ELR (cell line): Measurements from ENCODE around the gene PPT1.

Source experiments
- DNase-seq: peaks from one replicate; pipeline ENCODE4 v3.0.0-alpha.2; 2015; ENCODE audit warnings: low read depth

PPT1 gene

DNA sequence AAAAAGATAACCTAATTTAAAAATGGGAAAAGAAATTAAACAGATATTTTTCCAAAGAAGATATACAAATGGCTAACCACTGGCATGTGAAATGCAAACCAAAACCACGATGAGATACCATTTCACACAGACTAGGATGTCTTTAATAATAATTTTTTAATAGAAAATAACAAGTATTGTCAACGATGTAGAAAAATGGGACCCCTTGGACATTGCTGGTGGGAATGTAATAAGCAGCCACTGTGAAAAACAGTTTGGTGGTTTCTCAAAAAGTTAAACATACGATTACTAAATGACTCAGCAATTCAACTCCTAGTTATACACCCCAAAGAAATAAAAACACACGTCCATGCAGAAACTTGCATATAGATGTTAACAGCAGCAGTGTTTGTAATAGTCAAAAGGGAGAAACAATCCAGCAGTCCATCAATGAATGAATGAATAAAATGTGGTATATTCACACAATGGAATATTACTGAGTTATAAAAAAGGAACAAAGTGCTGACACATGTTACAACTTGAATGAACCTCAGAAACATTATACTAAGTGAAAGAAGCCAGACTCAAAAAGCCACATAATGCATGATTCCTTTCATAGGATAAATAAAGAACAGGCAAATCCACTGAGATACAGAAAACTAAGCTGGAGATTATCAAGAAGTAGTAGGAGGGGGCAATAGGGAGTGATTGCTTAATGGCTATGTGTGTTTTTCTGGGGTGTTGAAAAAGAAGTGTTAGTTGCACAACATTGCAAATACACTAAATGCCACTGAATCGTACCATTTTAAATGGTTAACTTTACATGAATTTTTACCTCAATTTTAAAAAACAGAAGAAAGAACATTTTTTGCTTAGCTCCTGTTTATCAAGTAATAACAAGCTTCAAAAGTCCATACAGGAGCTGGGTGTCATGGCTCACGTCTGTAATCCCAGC is 4.1 kb downstream of the PPT1 start:
- no peak for DNase-seq

DNA sequence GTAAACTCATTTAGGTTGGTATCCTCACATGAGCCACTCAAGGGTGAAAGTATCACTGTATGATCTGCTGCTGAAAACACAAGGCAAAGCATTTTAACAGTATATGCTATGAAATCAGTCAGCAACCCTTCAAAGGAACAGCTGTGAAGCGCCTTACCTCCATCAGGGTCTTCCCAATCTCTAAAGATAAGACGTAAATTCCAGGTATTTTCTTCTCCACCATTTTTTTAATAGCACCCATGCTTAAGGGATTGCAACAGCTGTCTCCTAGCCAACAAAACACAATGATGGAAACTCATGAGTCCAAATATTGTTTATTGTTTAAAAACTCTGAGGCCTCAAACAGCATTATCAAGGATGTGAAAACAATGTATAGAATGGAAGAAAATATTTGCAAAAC is 4.8 kb downstream of the PPT1 start:
- no peak for DNase-seq

DNA sequence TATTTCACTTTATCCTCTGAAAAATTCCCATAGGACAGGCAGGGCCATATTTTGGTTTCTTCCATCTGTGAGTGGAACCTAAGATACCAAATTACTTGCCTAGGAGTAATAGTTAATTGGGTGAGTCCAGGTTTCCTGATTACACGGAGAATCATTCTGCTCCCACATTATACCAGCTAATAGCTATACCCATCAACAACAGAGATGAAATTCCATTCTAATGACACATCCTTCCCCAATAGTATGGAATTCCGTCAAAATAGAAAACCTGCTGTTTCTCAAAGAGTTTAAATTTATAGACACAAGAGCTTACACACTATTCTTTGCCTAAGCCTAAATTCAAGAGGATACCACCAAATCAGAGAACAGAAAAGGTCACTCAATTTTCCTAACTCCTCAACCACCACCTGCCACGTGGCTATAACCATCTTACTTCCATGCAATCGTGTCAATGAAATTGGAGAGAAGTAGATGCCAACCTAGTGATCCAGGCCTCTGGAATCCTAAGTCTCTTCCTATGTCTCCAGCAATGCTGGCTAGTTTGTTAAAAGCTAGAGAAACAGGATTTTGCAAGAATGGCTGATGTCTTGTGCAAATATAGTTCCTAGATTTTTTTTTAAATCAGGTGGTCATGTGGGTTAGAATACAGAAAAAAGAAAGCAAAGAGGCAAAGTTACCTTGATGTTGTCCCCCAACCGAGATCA is 6.2 kb downstream of the PPT1 start:
- DNase-seq = peak; percentile 50

DNA sequence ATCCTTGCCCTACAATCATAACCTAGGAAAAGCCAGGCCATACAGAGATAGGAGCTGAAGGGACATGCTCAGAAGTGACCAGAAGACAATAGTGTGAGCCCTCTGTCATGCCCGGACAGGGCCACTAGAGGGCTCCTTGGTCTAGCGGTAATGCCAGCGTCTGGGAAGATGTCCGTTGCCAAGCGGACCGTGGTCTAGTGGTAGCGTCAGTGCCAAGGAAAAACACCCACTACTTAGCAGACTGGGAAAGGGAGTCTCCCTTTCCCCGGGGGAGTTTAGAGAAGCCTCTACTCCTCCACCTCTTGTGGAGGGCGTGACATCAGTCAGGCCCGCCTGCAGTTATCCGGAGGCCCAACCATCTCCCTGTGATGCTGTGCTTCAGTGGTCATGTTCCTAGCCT is 12.3 kb downstream of the PPT1 start:
- peak; percentile 71 for DNase-seq

DNA sequence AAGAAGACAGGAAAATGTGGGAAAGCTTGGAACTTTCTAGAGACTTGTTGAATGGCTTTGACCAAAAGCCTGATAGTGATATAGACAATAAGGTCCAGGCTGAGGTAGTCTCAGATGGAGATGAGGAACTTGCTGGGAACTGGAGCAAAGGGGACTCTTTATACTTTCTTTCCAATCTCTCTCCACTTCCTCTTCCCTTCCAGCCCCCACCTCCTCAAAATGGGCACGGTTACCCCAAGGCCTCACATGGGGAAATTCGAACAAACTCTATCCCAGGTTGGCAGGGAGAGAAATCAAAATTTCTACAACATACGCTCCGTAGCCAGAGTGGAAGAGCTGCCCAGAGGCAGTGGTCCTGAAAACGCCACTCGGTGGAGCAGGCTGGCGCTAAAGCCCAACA is 15.2 kb downstream of the PPT1 start:
- no peak for DNase-seq

DNA sequence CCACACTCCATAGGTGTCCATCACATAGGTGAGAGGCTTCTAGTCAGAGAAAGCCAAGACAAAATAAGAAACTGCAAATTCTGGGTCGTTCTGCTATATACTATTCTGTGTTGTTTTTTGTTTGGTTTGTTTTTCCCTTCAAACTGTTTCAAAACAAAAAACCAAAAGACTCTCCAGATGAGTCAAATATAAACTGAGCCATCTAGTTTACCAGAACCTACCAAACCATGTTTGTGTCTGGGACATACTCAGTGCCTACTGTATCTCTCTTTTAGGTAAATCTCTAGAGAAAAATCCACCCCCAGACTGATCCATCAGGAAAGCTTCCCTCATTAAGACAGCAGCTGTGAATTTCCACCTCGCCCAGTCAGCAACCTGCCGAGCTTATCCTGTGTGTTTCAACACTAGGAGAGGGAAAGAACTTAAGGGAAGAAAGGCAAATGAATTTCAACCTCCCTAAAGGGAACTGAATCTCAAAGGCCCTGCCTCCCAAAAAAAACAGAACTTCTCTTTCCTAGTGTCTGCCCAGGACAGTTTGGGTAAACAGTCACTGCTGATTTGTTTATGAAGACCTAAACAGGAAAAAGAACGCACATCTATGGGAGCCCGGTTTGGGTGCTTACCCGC is 17.2 kb downstream of the PPT1 start:
- DNase-seq = no peak

DNA sequence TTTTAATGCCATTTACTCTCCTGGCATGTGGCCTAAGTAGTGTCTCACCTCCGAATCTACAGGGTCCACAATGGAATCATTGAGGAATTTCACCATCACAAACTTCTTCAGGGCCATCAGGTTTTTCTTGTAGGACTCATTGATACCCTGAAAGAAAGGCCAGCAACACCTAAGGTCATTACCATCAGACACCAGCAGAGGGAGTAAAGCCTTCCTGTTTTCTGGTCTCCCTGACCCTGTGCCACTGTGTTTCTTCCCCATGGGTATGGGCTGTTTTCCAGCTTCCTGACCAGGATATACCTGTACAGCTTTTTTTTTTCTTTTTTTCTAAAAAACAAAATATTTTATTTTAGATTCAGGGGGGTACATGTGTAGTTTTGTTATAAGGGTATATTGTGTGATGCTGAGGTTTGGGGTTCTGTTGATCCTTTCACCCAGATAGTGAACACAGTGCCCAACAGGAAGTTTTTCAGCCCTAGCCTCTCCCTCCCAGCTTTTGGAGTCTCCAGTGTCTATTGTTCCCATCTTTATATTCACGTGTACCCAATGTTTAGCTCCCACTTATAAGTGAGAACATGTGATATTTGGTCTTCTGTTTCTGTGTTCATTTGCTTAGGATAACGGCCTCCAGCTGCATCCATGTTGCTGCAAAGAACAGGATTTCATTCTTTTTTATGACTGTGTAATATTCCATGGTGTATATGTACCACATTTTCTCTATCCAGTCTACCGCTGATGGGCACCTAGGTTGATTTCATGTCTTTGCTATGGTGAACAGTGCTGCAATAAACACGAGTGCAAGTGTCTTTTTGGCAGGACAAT is 18.3 kb downstream of the PPT1 start:
- DNase-seq = peak; percentile 78

DNA sequence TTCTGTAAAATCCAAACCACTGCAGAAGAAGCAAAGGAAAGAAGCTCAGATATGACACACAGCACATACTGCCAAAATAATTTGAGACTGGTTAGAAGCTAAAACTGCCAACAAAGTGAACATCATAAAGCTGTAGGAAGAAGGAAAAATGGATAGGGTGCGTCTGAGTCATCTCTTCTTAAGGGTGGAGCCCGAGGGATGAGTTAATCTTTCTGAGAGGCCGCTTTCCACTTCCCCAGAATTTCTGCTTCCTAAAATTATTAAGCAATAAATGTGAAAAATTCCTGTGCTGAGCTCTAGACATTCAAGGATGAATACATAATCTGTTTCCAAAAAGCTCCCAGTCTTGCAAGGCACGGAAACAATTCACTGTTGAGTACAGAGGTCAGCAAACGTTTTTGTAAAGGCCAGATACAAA is 20.1 kb downstream of the PPT1 start:
- peak; percentile 87 for DNase-seq

DNA sequence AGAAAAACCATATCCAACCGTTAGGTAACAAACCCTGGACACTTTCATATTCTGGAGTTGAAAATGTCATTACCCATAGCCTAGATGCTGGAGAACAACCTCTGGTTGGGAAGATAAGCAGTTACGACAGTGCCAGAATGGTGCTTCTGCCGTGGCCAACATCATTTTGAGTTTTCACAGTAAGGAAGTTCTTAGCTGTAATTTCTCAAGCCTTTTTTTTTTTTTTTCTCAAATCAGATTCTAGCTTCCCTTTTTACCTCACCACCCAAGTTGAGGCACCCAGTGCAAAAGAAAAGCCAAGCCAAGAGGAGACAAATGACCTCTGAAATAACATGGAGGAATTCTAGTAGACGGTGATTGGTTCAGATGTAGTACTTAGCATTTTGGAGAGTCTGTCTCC is 21.8 kb downstream of the PPT1 start:
- DNase-seq = no peak

DNA sequence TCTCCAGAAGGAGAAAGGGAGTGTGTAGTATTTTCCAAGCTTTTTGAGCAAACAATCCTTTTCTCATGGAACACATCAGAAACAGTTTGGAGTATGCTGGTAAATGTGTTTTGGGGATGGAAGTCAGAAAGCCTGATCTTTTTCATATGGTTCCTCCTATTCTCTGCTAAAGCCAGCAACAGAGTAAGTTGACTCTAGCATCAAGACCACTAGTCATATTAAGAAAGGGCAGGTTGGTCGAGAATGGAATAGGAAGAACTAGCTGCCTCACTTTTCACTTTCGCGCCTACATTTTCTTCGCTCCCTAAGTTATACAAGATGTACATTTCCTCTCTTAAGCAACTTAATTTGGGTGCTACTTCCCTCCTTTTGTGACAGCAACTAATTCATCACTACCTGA is 24.0 kb downstream of the PPT1 start:
- DNase-seq = no peak

DNA sequence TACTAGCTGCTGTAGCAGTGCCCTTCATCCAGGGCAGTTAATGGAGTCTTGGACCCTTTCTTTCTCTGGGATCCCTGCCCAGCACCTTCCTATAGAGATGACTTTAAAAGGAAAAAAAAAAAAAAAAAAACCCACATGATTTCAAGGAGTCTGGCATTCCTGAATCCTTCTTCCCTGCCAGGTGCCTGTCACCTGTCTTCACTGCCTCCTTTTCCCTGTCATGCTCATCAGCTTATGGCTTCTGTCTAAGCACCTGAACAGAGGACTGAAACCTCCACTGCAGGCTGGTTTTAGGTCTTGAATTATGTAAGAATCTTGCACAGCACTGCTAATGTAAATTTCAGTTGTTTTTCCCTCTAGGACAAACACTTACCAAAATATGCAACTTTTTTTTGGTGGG is 24.9 kb downstream of the PPT1 start:
- DNase-seq = no peak

DNA sequence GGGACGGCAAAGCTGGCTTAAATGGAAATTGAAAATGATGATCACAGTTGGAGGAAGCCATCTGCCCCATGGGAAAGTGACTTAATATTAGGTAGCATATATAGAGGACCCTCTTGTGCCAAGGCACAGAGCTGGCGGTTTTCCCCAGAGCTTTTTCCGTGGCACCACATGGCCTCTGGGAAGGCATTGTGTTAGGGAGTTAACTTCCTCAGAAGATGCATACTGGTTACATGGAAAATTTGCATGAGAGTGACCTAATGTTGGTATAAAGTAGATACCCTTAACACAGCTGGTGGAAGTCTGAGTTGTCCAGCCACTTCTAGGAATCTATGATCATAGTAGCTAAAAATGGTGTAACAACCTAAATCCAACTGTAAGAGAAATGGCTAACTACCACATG is 29.2 kb downstream of the PPT1 start:
- DNase-seq = no peak

DNA sequence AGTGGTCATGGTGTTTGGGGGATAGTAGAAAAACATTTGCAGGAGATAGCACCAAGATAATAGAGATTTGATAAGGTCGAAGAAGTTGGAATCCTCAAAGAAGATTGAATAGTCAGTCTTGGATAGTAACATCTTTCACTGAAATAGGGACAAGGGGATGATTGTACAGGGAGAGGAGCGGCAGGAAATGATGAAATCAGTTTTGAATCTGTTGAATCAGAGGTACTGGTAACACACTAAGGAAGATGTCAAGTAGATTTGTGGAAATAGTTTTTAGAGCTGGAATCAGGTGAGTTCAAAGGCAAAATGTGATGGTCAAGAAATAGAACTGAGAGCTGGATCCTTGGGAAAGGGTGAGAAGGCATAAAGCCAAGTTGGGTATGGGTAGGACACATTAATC is 30.0 kb downstream of the PPT1 start:
- DNase-seq = peak; percentile 54

DNA sequence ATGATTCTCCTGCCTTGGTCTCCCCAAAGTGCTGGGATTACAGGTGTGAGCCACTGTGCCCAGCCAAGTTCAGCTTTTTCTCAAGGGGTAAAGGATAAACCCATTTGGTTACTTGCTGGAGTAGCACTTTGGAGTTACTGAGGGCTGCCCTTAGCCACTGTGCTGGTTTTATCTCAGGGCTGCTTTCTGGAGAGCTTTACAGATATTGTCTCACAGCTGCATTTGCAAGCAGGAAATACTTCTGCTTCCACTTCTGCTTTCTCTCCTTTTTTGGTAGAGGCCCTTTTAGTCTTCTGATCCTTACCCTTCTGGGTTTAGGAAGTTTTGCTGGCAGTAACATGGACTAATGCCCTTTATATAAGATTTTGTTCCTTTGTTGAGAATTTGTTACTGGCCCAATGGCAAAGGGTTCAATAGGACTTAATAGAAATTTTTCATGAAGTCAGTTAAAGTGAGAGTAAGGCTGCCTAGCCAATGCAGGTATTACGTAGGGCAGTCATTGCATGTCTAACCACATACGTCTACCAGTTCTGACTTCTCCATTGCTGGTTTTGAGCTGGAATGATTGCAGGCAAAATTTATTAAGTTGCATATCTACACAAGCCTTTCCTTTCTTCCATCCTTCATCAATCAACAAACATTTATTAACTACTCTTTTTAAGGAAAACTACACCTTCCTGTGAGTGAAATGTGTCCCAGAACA is 32.1 kb downstream of the PPT1 start:
- DNase-seq = no peak

DNA sequence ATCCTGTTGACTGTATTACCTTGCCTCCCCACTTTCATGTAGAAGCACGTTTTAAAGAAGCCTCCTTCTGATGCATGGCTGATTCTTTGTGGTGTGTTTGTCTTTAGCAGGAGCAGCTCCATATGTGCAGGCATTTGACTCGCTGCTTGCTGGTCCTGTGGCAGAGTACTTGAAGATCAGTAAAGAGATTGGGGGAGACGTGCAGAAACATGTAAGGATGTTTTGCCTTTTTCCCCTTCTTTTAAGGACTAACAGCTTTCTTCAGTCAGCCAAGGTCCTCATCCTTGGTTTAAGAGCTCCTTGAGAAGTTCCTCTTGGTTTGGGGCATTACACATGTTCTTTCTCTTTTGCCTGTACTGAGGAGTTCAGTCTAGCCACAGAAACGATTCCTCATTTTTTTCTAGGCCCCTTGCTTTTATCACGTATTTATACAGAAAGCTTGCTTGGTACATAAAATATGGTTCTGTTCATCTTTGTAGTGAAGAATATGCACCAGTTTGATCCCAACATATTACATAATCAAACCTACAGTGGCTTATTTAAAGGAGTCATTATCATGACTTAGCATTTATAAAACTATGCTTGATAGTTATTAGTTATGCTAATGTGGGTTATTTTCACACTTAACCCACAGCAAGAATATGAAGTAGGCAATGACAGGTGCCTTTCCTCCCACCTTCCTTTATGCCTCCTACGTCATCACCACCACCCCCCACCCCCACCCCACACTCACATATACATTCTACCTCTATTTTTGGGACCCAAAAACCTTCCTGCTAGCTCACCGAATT is 36.9 kb downstream of the PPT1 start:
- DNase-seq = no peak

DNA sequence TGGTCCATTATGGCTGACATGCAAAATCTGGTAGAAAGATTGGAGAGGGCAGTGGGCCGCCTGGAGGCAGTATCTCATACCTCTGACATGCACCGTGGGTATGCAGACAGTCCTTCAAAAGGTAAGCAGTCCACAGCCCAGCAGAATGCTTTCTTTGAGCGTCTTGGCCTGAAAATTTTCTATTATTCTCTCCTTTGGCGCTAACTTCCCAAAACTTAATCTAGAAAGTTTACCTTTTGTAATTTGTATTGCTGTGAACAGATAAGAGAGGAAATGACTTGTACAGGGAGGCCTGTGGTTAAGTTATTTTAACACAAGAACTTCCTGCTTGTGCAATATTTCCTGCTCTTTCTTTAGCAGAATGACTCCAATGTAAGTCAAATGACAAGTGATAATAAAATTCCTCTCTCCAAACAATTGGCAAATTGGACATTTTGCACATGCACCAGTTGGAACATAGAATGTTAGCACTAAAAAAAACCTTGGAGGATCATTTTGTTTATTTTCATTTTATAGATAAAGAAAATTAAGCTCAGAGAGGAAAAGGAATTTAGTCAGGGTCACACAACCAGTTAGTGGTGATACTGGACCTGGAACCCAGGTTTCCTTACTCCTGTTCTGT is 37.6 kb downstream of the PPT1 start:
- peak; percentile 78 for DNase-seq

DNA sequence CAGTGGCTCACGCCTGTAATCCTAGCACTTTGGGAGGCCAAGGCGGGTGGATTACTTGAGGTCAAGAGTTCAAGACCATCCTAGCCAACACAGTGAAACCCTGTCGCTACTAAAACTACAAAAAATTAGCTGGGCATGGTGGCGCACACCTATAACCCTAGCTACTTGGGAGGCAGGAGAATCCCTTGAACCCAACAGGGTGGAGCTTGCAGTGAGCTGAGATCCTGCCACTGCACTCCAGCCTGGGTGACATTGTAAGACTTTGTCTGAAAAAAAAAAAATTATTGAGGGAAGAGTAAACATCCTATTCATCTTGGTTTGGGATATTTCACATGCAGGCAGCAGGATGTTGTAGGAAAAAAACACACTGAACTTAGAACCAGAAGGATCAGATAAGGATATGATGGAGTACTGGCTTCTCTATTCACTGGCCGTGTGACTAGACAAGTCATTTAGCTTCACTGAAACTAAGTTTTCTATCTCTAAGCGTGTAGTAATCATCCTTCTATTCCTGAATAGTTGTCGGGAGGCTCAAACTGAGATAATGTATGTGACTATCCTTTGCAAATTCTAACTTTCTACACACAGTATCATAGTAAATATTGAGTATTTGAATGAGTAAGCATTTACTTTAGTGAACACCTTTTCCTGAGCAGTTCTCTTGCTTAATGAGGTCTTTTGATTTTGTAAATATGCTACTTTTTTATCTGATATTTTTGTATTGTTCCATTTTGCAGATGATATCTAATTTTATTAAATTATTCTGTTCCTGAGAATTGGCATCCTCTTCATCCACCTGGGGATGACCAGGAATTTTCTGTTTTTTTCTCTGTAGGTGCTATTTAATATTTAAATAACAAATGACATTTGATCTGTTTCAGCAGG is 38.4 kb downstream of the PPT1 start:
- DNase-seq = peak; percentile 31

DNA sequence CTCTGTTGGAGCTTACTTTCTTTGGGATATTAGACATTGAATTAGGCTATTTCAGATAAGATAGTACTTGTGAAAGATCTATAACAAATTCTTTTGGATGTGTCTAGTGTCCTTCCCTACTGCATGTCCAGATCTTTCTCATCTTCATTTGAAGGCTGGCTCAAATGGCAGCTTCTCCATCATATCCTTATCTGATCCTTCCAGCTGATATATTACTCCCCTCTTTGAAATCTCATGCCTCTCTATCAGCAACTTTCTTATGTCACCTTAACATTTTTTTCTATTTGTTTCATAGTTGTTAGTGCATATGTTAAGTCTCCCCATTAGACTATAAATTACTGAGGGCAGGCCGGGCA is 39.0 kb downstream of the PPT1 start:
- no peak for DNase-seq

DNA sequence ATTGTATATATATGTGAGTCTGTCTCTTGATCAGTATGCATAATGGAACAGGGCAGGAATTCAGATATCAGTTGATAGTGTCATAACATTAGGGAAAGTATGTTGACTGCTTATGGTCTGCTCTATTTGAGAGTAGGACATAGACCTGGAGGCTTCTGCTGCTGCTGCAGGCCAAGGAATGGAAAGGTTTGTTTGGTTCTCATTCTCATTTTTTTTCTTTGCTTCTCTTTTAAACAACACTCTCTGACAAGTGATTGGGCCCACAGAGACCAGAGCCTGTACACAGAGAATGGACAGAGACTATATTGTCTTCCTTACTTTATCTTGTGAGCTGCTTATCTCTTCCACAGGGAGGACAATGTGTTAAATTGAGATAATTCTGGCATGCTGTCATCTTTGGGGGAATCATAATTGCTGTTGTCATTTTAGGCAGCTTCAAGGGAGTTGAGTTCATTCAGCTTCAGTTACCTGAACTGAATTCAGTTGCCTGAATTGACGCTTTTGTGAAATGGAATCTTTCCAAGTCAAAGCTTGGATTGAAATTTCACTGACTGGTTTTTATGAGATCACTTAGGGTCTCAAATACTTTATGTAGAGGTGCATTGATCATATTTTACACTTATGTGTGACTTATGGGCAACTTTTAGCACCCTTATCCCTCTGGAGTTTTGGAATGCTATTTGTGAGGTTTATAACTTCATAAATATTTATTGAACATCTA is 39.6 kb downstream of the PPT1 start:
- no peak for DNase-seq
